Kidney epithelial cell (primary cell): ENCODE results near the gene VTI1A. TPM values are rescaled to one million over a fixed set of nuclear protein-coding genes. Genes with fewer than 3 reads are reported as not detected.

ENCODE experiments used
- DNase-seq: peaks from one replicate; pipeline ENCODE4 v3.0.0-alpha.2; 2010; ENCODE audit warnings: low read depth
- H3K27me3 ChIP-seq: 2 replicates; pipeline ENCODE4 v1.6.0; 2011; ENCODE audit warnings: low read length; ENCODE audit not compliant: control insufficient read depth, insufficient read depth
- H3K36me3 ChIP-seq: 2 replicates; pipeline ENCODE4 v1.5.1; 2011; ENCODE audit warnings: low read length; ENCODE audit not compliant: control insufficient read depth, insufficient read depth
- H3K4me3 ChIP-seq: 2 replicates; pipeline ENCODE4 v1.5.1; 2011; ENCODE audit warnings: low read depth, mild to moderate bottlenecking, control low read depth, low read length
- CTCF ChIP-seq: IDR thresholded peaks from 2 replicates; pipeline ENCODE4 v1.5.1; 2011; ENCODE audit warnings: mild to moderate bottlenecking, moderate library complexity, low read length, control low read depth, inconsistent platforms; ENCODE audit not compliant: insufficient read depth, poor library complexity, severe bottlenecking
- total RNA-seq: library from RNA; depleted of rRNA; stranded (reverse); fragments of >200 nt; gene quantifications from 2 replicates; pipeline ENCODE4 v1.2.3, GENCODE V29; 2015

The VTI1A gene
- total RNA-seq, 1 donor from 2014 or later = 45.7 TPM

GRCh38 chr10:112767156-112767555 is 320.1 kb downstream of the VTI1A start:
- DNase-seq = no peak

GRCh38 chr10:112768121-112768520 is 321.1 kb downstream of the VTI1A start:
- H3K4me3 ChIP-seq = no peak overlapping the region
- no peaks in the 10 kb centered on the region for H3K36me3 ChIP-seq
- no peak for TF ChIP-seq CTCF
- H3K27me3 ChIP-seq = no peaks in the 10 kb centered on the region
- no peak for DNase-seq

More at GRCh38 chr10:112767156-112767555, 320.1 kb downstream of the VTI1A start:
- Histone ChIP-seq H3K27me3 (no peaks in the 10 kb centered on the region), H3K36me3 (no peaks in the 10 kb centered on the region), H3K4me3 (no peak overlapping the region)
- TF ChIP-seq CTCF = no peak

- Histone ChIP-seq H3K27me3 (no peaks in the 10 kb centered on the region), H3K4me3 (no peak overlapping the region), H3K36me3 (no peaks in the 10 kb centered on the region)
- TF ChIP-seq CTCF = no peak
- DNase-seq = no peak
Observed at GRCh38 chr10:112769081-112769480, 322.1 kb downstream of the VTI1A start.

- no peak for TF ChIP-seq CTCF
- Histone ChIP-seq H3K36me3 (no peaks in the 10 kb centered on the region), H3K4me3 (no peak overlapping the region), H3K27me3 (no peaks in the 10 kb centered on the region)
- no peak for DNase-seq
Observed at GRCh38 chr10:112769611-112770370, 322.8 kb downstream of the VTI1A start.

GRCh38 chr10:112771733-112772132 is 324.7 kb downstream of the VTI1A start:
- H3K4me3 ChIP-seq = no peak overlapping the region
- H3K27me3 ChIP-seq = no peaks in the 10 kb centered on the region
- DNase-seq = no peak
- no peak for TF ChIP-seq CTCF
- no peaks in the 10 kb centered on the region for H3K36me3 ChIP-seq

GRCh38 chr10:112773783-112774182 is 326.8 kb downstream of the VTI1A start:
- no peak for TF ChIP-seq CTCF
- Histone ChIP-seq H3K4me3 (no peak overlapping the region), H3K27me3 (no peaks in the 10 kb centered on the region), H3K36me3 (no peaks in the 10 kb centered on the region)
- DNase-seq = no peak
